H1 (cell line): ENCODE data around the gene CBX2. TPM values are rescaled to one million over a fixed set of nuclear protein-coding genes. Genes with fewer than 3 reads are reported as not detected.

Experiments
- CTCF ChIA-PET: fragments of 300-600 bp; sonication (Branson Sonifier 250); formaldehyde crosslinking; loops from one replicate; lab custom pipeline; 2021; ENCODE audit not compliant: partially characterized antibody; lab: Charles Lee
- POLR2A ChIA-PET: fragments of 300-600 bp; sonication (Branson Sonifier 250); formaldehyde crosslinking; loops from one replicate; lab custom pipeline; 2021; ENCODE audit warnings: inconsistent platforms; ENCODE audit not compliant: partially characterized antibody; lab: Charles Lee
- DNase-seq, 2 experiments: peaks; one replicate each; pipeline versions ENCODE4 v3.0.0 to v3.0.0-alpha.2; 2010 to 2022; ENCODE audit warnings: low spot score in 2 of 2, low read depth in 1 of 2, mixed read lengths in 1 of 2
- FAIRE-seq: peaks from 2 replicates; lab custom pipeline; 2011; peaks lifted over from hg19 to GRCh38; lab: Jason Lieb, UNC
- H2AFZ ChIP-seq: 2 replicates; pipeline ENCODE4 v1.8.1; 2012; ENCODE audit warnings: low read length, inconsistent platforms
- H2AK5ac ChIP-seq: 2 replicates; pipeline ENCODE4 v1.6.1; 2013; ENCODE audit warnings: low read depth, low read length
- H2BK120ac ChIP-seq: replicated peaks from 2 replicates; pipeline ENCODE3; 2013; ENCODE audit warnings: low read depth, low read length, inconsistent platforms
- H2BK12ac ChIP-seq: 2 replicates; pipeline ENCODE4 v1.6.1; 2013; ENCODE audit warnings: low read depth, low read length
- H2BK15ac ChIP-seq: 2 replicates; pipeline ENCODE4 v1.6.1; 2013; ENCODE audit warnings: low read length
- H2BK20ac ChIP-seq: 2 replicates; pipeline ENCODE4 v1.6.1; 2013; ENCODE audit warnings: low read length
- H2BK5ac ChIP-seq: 2 replicates; pipeline ENCODE4 v1.6.1; 2013; ENCODE audit warnings: low read depth, low read length
- H3K14ac ChIP-seq: 2 replicates; pipeline ENCODE4 v1.6.1; 2013; ENCODE audit warnings: inconsistent platforms; ENCODE audit not compliant: insufficient read length
- H3K18ac ChIP-seq: 2 replicates; pipeline ENCODE4 v1.6.1; 2013; ENCODE audit warnings: low read length; ENCODE audit errors: extremely low read depth
- H3K23ac ChIP-seq: 2 replicates; pipeline ENCODE4 v1.6.1; 2013; ENCODE audit warnings: inconsistent platforms; ENCODE audit not compliant: insufficient read length
- H3K23me2 ChIP-seq: 2 replicates; pipeline ENCODE4 v1.6.1; 2013; ENCODE audit warnings: low read depth, low read length
- H3K27ac ChIP-seq: 2 replicates; pipeline ENCODE4 v1.6.1; 2011; ENCODE audit warnings: low read depth, low read length, inconsistent platforms
- H3K27me3 ChIP-seq, 4 experiments: replicated peaks in 1 of 4; 1 replicate in 1 of 4; 2 replicates in 3 of 4; pipeline versions ENCODE4 v1.6.1 to v1.8.1; 2011 to 2013; ENCODE audit warnings: low read length in 3 of 4, mild to moderate bottlenecking in 3 of 4, inconsistent platforms in 2 of 4, mixed read lengths in 2 of 4, moderate library complexity in 1 of 4; ENCODE audit not compliant: control insufficient read depth in 3 of 4, insufficient read depth in 3 of 4; ENCODE audit errors: extremely low read depth in 1 of 4
- H3K36me3 ChIP-seq, 4 experiments: 2 replicates each; pipeline versions ENCODE4 v1.6.1 to v1.8.1; 2011 to 2013; ENCODE audit warnings: mild to moderate bottlenecking in 4 of 4, low read length in 3 of 4, moderate library complexity in 2 of 4, control low read depth in 1 of 4, inconsistent platforms in 1 of 4; ENCODE audit not compliant: insufficient read depth in 4 of 4, control insufficient read depth in 2 of 4
- H3K4ac ChIP-seq: replicated peaks from 2 replicates; pipeline ENCODE3; 2013; ENCODE audit warnings: low read length, low read depth, mixed read lengths, inconsistent platforms; ENCODE audit not compliant: insufficient read length
- H3K4me1 ChIP-seq, 4 experiments: replicated peaks in 1 of 4; 1 replicate in 1 of 4; 2 replicates in 3 of 4; pipeline versions ENCODE4 v1.6.1 to v1.8.1; 2011 to 2013; ENCODE audit warnings: low read length in 3 of 4, inconsistent platforms in 2 of 4, mixed read lengths in 1 of 4; ENCODE audit not compliant: insufficient read depth in 4 of 4, control insufficient read depth in 3 of 4
- H3K4me2 ChIP-seq, 2 experiments: 2 replicates each; pipeline versions ENCODE4 v1.6.1 to v1.8.1; 2011 to 2013; ENCODE audit warnings: low read depth in 2 of 2, low read length in 2 of 2, control low read depth in 1 of 2, inconsistent platforms in 1 of 2, mild to moderate bottlenecking in 1 of 2; ENCODE audit not compliant: insufficient read depth in 1 of 2
- H3K4me3 ChIP-seq, 4 experiments: fragments of 200-600, 300-600 bp in 1 of 4; sonication (generic), shearing (Covaris generic), sonication (Bioruptor Twin) in 1 of 4; 2 replicates each; pipeline versions ENCODE4 v1.5.1 to v1.8.1; 2011 to 2016; ENCODE audit warnings: low read length in 4 of 4, low read depth in 3 of 4, control low read depth in 2 of 4, inconsistent platforms in 2 of 4, mild to moderate bottlenecking in 2 of 4, mixed read lengths in 1 of 4, moderate library complexity in 1 of 4; ENCODE audit not compliant: insufficient read depth in 2 of 4; ENCODE audit errors: extremely low read depth in 1 of 4
- H3K56ac ChIP-seq: replicated peaks from 2 replicates; pipeline ENCODE3; 2013; ENCODE audit warnings: low read depth, mild to moderate bottlenecking, mixed read lengths, low read length, inconsistent platforms; ENCODE audit not compliant: insufficient read length
- H3K79me1 ChIP-seq: 2 replicates; pipeline ENCODE4 v1.6.1; 2013; ENCODE audit warnings: low read depth, low read length, control low read depth
- H3K79me2 ChIP-seq, 2 experiments: 2 replicates each; pipeline versions ENCODE4 v1.6.1 to v1.8.1; 2012 to 2013; ENCODE audit warnings: low read length in 2 of 2, mild to moderate bottlenecking in 2 of 2, inconsistent platforms in 1 of 2; ENCODE audit not compliant: insufficient read depth in 2 of 2, control insufficient read depth in 1 of 2
- H3K9ac ChIP-seq, 4 experiments: replicated peaks in 1 of 4; 1 replicate in 1 of 4; 2 replicates in 3 of 4; pipeline versions ENCODE4 v1.6.1 to v1.8.1; 2011 to 2013; ENCODE audit warnings: low read depth in 3 of 4, low read length in 3 of 4, control low read depth in 2 of 4, mild to moderate bottlenecking in 2 of 4, moderate library complexity in 2 of 4, inconsistent platforms in 1 of 4; ENCODE audit errors: extremely low read depth in 1 of 4
- H3K9me3 ChIP-seq, 2 experiments: 2 replicates each; pipeline versions ENCODE4 v1.6.1 to v1.8.1; 2012 to 2013; ENCODE audit warnings: mild to moderate bottlenecking in 2 of 2, moderate library complexity in 2 of 2, control low read depth in 1 of 2, inconsistent platforms in 1 of 2, low read depth in 1 of 2, low read length in 1 of 2, mixed read lengths in 1 of 2; ENCODE audit not compliant: insufficient read depth in 2 of 2
- H4K20me1 ChIP-seq, 2 experiments: replicated peaks in 1 of 2; 2 replicates each; pipeline versions ENCODE3 to v1.8.1; 2011 to 2013; ENCODE audit warnings: inconsistent platforms in 2 of 2, low read length in 2 of 2, mild to moderate bottlenecking in 1 of 2; ENCODE audit not compliant: insufficient read depth in 2 of 2, control insufficient read depth in 1 of 2
- H4K5ac ChIP-seq: 2 replicates; pipeline ENCODE4 v1.6.1; 2013; ENCODE audit warnings: low read length, low read depth, mixed read lengths, inconsistent platforms; ENCODE audit not compliant: insufficient read length
- H4K8ac ChIP-seq: 2 replicates; pipeline ENCODE4 v1.8.0; 2013; ENCODE audit warnings: mild to moderate bottlenecking, moderate library complexity, low read length, inconsistent platforms; ENCODE audit not compliant: insufficient read depth; ENCODE audit errors: extremely low read depth
- H4K91ac ChIP-seq: replicated peaks from 2 replicates; pipeline ENCODE3; 2013; ENCODE audit warnings: low read length, mixed read lengths, inconsistent platforms; ENCODE audit not compliant: insufficient read length
- CBX5 ChIP-seq: fragments of 300-800, 300-1000 bp; sonication (generic); IDR thresholded peaks from 2 replicates; pipeline ENCODE4 v1.7.1; 2016; ENCODE audit warnings: antibody characterized with exemption, low read length, low read depth
- CBX8 ChIP-seq: fragments of 300-800, 300-1000 bp; sonication (generic); IDR thresholded peaks from 2 replicates; pipeline ENCODE4 v1.7.1; 2016; ENCODE audit warnings: low read depth, low read length, borderline replicate concordance
- EGR1 ChIP-seq: IDR thresholded peaks from 2 replicates; pipeline ENCODE4 v1.6.1; 2011; ENCODE audit warnings: low read depth, low read length, borderline replicate concordance
- EP300 ChIP-seq, 2 experiments: IDR thresholded peaks; 1 replicate in 1 of 2; 2 replicates in 1 of 2; pipeline ENCODE4 v1.6.1; 2011 to 2012; ENCODE audit warnings: low read depth in 2 of 2, low read length in 2 of 2, mild to moderate bottlenecking in 2 of 2, borderline replicate concordance in 1 of 2, inconsistent platforms in 1 of 2, moderate library complexity in 1 of 2
- RFX5 ChIP-seq: IDR thresholded peaks from 2 replicates; pipeline ENCODE4 v1.6.1; 2011; ENCODE audit warnings: low read depth, low read length, improper control_type of control experiment, borderline replicate concordance
- SAP30 ChIP-seq: fragments of 300-600 bp; sonication (generic); IDR thresholded peaks from 2 replicates; pipeline ENCODE4 v1.7.1; 2012; ENCODE audit warnings: low read length, moderate library complexity, mild to moderate bottlenecking, inconsistent platforms; ENCODE audit not compliant: insufficient read depth, insufficient replicate concordance
- WGBS, 2 experiments: shearing (Covaris generic) in 1 of 2; methylation state at CpG; one replicate each; pipeline versions ENCODE4 v1.1.6 to v1.1.7; 2013 to 2015; ENCODE audit warnings: low lambda C conversion rate in 2 of 2, mixed read lengths in 2 of 2, inconsistent platforms in 1 of 2, low coverage in 1 of 2, missing lambda C conversion rate in 1 of 2; ENCODE audit not compliant: insufficient replicate concordance in 2 of 2, insufficient coverage in 1 of 2, insufficient read length in 1 of 2; ENCODE audit errors: extremely low coverage in 1 of 2, missing lambda C conversion rate in 1 of 2; 5-methylcytosine and 5-hydroxymethylcytosine counted together
- polyA plus RNA-seq, 7 experiments: library from polyadenylated mRNA; depleted of rRNA in 3 of 7; stranded (reverse) in 5 of 7; unstranded in 2 of 7; fragments of >200 nt in 5 of 7; fragments of 200-250 nt in 2 of 7; gene quantifications; 1 replicate in 5 of 7; 2 replicates in 1 of 7; 4 replicates in 1 of 7; pipeline versions ENCODE4 v1.2.1 to v1.2.3, GENCODE V29; 2011 to 2013; ENCODE audit warnings: missing spikeins in 2 of 7, mixed read lengths in 2 of 7
- total RNA-seq: library from RNA; stranded (reverse); fragmentation: NEBNext Ultra II Directional; extraction: Animal tissue kit (Norgen Biotek cat#: 25700); gene quantifications from 2 replicates; pipeline ENCODE4 v1.2.1, GENCODE V29; 2021

The CBX2 gene
- total and polyA plus RNA-seq, 2 of the 8 experiments (the other 6 are each of a cell fraction or from before 2014, with no cell fraction given) = 64.3 to 83.9 TPM

DNA sequence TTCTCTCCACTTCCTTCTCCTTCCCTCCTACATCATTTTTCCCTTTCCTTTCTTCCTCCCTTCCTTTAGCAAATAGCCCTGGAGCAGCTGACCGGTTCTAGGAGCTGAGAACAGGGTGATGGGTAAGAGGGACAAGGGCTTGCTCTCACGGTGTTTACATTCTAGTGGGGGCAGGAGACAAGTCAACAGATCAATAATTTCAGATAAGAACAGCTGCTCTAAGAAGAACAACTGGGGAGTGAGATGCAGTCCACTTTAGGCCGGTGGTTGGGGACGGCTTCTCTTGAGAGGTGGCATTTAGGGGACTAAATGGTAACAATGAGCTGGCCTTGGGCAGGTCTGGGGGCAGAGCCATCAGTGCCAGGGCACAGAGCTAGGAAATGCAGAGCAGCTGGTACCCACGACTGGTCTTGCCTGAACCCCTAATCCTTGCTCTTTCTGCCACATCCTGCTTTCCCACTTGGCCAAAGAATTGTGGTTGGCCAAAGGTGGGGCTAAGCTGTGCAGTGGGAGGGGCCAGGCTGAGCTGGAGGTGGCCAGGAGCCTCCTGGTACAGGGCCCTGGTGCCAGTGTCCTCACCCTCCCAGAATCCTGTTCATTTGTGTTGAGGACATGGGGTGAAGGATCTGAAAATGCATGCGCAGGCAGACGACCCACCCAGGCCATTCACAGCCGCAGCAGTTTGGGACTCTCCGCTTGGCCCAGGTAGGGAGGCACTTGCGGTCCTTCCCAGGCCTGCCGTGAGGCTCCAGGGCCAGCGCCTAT, 43.6 kb downstream of the CBX2 start:
- Histone ChIP-seq H3K23ac (no peak overlapping the region), H3K79me1 (no peaks in the 10 kb centered on the region), H3K4me2 (no peak overlapping the region), H3K36me3 (no peaks in the 10 kb centered on the region), H2BK12ac (no peak overlapping the region), H3K14ac (no peak overlapping the region), H3K4me3 (no peak overlapping the region), H3K27me3 (peaks cover 30 to 77% (median 62%) of the 10 kb centered on the region in 4 experiments), H3K27ac (no peak overlapping the region), H4K8ac (no peak overlapping the region), H3K9ac (no peak overlapping the region), H4K20me1 (no peaks in the 10 kb centered on the region), H2AK5ac (no peak overlapping the region; the same call in 1 of the 2 replicates), H3K79me2 (no peaks in the 10 kb centered on the region), H3K9me3 (no peaks in the 10 kb centered on the region), H3K4ac (no peak overlapping the region), H2AFZ (no peak overlapping the region), H3K18ac (no peak overlapping the region), H4K91ac (no peak overlapping the region), H4K5ac (no peak overlapping the region), H3K23me2 (no peaks in the 10 kb centered on the region; the same call in 1 of the 2 replicates), H3K56ac (no peak overlapping the region), H2BK120ac (no peak overlapping the region), H3K4me1 (no peaks in the 10 kb centered on the region; a peak in 1 of 7 replicates), H2BK20ac (no peak overlapping the region), H2BK15ac (no peak overlapping the region), H2BK5ac (no peak overlapping the region)
- DNase-seq (no peak), FAIRE-seq (no peak)
- no peak for TF ChIP-seq CBX8
- TF ChIP-seq RFX5 = no peak
- no peak for TF ChIP-seq CBX5
- no peak for TF ChIP-seq SAP30
- TF ChIP-seq EP300 (IDR thresholded peaks at IDR 0.05; ENCODE audit: borderline replicate concordance in 1 of 2, low read depth in 2 of 2, low read length in 2 of 2) = no peak
- no peak for TF ChIP-seq EGR1
- 83% methylated on average over 12 of the region's 12 CpGs; no CpG with 5 or more reads in 1 of the 2 experiments for WGBS, 2 experiments
- POLR2A ChIA-PET = interaction anchor here (1.4 to 24.0 kb wide), 3 partner anchors 8 to 17 kb away, joined by 3 to 374 read pairs (median 6); no protein-coding TSS in a partner anchor
- CTCF ChIA-PET = interaction anchor here (0.5 to 24.7 kb wide), 11 partner anchors 8 to 716 kb away, joined by 3 to 576 read pairs (median 5); partner anchors contain the start of gene CBX8
